Measurements from ENCODE around the gene BEX2. TPM values are rescaled to one million over a fixed set of nuclear protein-coding genes. Genes with fewer than 3 reads are reported as not detected.

BEX2 gene
- total RNA-seq, 2 donors from 2014 or later, result 5.9 TPM; not detected in 1

DNA sequence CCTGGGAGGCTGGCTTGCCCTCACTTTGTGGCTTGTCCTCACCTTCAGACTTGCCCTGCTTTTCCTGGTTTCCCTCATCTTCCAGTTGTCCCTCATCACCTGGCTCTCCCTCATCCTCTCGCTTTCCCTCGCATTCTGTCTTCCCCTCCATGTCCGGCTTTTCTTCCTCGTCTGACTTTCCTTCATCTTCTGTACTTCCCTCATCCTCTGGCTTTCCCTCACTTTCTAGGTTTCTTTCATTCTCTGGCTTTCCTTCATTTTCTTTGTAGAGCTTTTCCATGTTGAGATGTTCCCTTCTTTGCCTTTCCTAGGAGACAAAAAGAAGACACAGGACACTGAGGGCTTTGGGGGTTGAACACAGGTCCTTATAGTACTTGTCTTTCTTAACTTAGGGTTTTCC, 36.5 kb downstream of the BEX2 start:
- Histone ChIP-seq H3K4me3 (no peak overlapping the region), H3K4me1 (ENCODE audit: control insufficient read depth in 1 of 2, low read depth in 2 of 2) (no peaks in the 10 kb centered on the region), H3K27me3 (replicated peaks; ENCODE audit: insufficient read depth) (no peaks in the 10 kb centered on the region), H3K36me3 (no peaks in the 10 kb centered on the region), H3K27ac (no peak overlapping the region), H3K9me3 (no peaks in the 10 kb centered on the region)
- DNase-seq (ENCODE audit: low spot score) (no peak), ATAC-seq (ENCODE audit: insufficient number of reproducible peaks, low FRiP score, low read depth) (no peak)
- TF ChIP-seq, protein P1, sequence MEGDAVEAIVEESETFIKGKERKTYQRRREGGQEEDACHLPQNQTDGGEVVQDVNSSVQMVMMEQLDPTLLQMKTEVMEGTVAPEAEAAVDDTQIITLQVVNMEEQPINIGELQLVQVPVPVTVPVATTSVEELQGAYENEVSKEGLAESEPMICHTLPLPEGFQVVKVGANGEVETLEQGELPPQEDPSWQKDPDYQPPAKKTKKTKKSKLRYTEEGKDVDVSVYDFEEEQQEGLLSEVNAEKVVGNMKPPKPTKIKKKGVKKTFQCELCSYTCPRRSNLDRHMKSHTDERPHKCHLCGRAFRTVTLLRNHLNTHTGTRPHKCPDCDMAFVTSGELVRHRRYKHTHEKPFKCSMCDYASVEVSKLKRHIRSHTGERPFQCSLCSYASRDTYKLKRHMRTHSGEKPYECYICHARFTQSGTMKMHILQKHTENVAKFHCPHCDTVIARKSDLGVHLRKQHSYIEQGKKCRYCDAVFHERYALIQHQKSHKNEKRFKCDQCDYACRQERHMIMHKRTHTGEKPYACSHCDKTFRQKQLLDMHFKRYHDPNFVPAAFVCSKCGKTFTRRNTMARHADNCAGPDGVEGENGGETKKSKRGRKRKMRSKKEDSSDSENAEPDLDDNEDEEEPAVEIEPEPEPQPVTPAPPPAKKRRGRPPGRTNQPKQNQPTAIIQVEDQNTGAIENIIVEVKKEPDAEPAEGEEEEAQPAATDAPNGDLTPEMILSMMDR (IDR thresholded peaks at IDR 0.05), result no peak

Other genes starting within 250 kb of the BEX2 start
- gene BEX1, start 246.8 kb downstream of the BEX2 start, total RNA-seq, result under 1 TPM in 1 of 2 donors, not detected in 1; 0.92 TPM
- under 1 TPM; 0.49 to 0.54 TPM for gene NXF3, start 217.8 kb downstream of the BEX2 start, total RNA-seq
- gene BEX4, start 95.9 kb downstream of the BEX2 start, total RNA-seq, result 10 to 100 TPM; 28.3 to 29.4 TPM
- 10 to 100 TPM; 58.4 to 59.4 TPM for gene TCEAL8, start 55.8 kb downstream of the BEX2 start, total RNA-seq
- 1 to 10 TPM in 1 of 2 donors, not detected in 1; 1.2 TPM for gene TCEAL5, start 34.2 kb downstream of the BEX2 start, total RNA-seq
- gene TCEAL7, start 19.2 kb upstream of the BEX2 start, total RNA-seq, result 10 to 100 TPM in 1 of 2 donors, 1 to 10 TPM in 1; 2.8 to 12.2 TPM
- gene TCEAL9, start 45.5 kb upstream of the BEX2 start, total RNA-seq, result 100 to 1,000 TPM in 1 of 2 donors, 10 to 100 TPM in 1; 70.4 to 118 TPM
- gene BEX3, start 65.5 kb upstream of the BEX2 start, total RNA-seq, result 100 to 1,000 TPM; 127 to 136 TPM
- 1 to 10 TPM; 2.6 to 4.3 TPM for gene RAB40A, start 208.5 kb upstream of the BEX2 start, total RNA-seq

All from thoracic aorta (tissue), 2 donors.